ENCODE measurements around the gene PLBD1.

Gene PLBD1, protein sequence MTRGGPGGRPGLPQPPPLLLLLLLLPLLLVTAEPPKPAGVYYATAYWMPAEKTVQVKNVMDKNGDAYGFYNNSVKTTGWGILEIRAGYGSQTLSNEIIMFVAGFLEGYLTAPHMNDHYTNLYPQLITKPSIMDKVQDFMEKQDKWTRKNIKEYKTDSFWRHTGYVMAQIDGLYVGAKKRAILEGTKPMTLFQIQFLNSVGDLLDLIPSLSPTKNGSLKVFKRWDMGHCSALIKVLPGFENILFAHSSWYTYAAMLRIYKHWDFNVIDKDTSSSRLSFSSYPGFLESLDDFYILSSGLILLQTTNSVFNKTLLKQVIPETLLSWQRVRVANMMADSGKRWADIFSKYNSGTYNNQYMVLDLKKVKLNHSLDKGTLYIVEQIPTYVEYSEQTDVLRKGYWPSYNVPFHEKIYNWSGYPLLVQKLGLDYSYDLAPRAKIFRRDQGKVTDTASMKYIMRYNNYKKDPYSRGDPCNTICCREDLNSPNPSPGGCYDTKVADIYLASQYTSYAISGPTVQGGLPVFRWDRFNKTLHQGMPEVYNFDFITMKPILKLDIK

DNA sequence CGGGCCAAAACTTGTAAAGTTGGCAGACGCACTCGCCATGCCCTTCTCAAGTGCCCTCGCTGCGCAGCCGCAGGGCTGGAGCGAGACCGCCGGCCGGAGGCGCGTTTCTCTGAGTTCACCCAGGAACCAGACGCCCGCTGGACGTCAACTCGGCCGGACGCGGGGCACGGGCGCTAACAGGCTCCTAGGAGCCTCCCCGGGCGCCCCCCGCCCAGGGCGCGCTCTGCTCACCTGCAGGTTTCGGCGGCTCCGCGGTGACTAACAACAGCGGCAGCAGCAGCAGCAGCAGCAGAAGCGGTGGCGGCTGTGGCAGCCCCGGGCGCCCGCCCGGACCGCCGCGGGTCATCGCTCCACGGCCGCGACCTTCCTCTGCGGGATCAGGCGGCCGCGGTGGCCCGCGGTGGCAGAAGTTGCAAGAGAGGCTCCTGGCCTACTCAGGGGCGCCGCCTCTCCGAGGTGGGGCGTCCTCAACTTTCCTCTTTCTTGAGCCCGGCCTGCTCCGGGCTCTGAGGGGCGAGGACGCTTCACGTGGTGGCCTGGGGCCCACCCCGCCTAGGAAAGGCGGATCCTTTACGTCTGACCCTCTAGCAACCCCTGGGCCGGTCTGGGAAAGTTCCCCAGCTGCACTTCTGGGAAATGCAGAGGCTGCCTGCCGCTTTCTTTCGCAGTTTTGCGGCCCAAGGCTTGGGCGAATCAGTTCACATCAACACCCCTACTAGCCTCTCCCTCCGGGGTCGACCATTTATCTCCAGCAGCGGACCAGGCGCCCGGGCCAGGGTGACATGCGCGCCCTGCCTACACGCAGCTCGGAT lies at the start of gene PLBD1:
PLBD1 (minus strand) TSS at position 533 of the 812 bp plus-strand sequence; CDS start at position 346, 187 bp downstream.
- no peak for DNase-seq

DNA sequence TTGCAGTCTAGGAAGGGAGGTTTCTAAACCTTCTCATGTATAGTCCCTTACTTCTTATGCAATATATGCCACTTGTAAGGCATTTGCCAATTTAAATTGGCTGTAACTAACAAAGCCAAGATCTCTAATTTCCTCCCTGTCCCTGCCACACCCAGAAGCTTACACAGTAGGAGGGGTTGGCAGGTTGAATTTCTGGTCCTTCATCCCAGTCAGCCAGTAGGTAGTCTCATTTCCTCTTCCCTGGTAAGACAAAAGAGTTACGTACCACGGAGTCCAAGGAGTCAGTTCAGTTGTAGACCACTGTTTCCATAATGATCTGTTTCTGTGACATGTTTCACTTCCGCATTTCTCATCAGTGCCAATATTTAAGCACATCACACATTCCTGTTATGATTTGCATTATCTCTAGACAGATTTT lies 47.0 kb upstream of the PLBD1 start:
- no peak for DNase-seq

DNA sequence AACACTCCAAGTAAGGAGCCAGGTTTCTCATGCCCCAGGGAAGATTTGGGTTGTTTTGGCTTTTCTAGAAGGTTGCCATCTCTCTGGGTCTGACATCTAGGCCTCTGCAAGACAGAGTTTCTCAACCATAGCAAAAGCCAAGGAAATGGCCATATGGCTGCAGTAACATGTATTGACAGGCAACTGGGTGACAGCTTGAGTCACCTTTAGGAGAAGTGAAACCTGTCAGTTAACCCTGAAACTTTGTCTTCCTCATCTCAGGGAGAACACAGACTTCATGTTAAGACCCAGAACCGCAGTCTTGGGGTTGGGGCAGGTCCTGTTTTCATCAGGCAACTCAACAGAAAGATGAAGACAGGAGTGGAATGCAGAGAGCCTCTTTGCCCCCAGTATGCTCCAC lies 46.0 kb upstream of the PLBD1 start:
- no peak for DNase-seq

DNA sequence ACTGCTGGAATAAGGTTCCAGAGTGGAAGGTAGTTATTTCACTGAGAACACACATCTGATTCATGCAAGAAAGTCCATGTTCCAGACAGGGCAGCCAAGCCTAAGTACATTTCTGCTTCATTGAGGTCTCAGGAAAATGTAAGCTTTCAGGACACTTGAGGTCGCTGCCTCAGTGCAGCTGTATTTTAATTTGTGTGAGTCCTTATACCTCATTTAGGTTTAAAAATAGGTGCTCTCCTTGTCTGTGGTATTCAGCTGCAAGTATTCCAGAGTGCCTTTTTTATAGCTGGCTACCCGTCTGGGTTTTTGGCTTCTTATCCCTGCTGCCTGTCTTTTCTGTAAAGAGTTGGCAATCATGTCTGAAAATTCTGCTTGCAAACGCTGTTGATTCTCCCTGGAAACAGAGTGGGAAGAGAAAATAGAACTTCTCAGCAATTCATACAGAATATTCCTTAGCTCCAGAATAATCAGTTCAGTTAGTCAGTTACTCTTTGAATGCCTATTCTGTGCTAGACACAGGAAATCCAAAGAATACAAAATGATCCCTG lies 45.3 kb upstream of the PLBD1 start:
- no peak for DNase-seq

DNA sequence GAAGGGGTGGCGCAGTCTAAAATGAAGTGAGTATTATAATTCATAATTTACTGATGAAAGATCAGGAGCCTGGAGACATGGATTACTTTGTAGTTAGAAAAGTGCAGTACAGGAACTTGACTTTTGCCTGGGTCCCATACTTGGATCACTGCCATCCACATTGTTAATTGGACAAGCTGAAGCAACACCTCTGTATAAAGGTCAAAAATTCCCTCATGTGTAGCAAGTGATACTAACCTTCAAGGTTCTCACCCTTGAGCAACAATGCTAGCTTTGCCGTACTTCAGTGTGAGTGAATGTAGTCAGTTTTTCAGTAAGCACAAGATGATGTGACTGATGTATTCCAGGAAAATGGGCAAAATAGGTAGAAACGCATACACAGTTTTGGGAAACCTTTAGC lies 44.6 kb upstream of the PLBD1 start:
- no peak for DNase-seq

DNA sequence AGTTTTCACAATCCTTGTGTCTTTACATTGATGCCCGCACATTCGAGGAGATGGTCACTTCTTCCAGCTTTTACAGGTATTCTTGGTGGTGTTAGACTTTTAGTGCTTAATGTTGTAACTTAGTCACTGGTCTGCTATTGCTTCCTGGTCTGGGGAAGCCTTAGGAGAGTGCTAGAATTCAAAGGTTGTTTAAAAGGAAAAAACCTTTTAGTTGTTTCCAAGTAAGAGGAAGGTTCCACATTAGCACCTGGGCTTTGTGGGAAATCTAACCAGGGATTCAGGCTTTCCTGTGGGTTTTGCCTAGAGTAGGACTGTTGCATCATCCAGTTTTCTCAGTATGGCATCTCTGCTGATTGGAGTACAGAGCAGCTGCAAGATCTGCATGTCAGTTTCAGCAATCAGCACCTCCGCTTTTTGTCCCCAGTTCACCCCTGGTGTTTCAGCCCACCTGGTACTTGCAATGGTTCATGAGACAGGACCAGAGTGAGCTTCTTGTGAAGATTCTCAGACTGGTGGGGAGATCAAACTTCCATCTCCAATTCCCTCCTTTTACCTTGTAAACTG lies 44.0 kb upstream of the PLBD1 start:
- no peak for DNase-seq

DNA sequence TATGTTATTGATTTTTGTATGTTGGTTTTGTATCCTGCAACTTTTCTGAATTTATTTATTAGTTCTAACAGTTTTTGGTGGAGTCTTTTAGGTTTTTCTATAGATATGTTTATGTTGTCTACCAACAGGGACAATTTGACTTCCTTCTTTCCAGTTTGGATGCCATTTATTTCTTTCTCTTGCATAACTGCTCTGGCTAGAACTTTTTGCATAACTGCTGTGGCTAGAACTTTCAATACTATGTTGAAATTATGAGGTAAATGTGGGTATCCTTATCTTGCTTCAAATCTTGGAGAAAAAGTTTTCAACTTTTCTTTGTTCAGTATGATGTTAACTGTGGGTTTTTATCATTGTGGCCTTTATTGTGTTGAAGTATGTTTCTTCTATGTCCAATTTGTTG lies 39.9 kb upstream of the PLBD1 start:
- DNase-seq = no peak

DNA sequence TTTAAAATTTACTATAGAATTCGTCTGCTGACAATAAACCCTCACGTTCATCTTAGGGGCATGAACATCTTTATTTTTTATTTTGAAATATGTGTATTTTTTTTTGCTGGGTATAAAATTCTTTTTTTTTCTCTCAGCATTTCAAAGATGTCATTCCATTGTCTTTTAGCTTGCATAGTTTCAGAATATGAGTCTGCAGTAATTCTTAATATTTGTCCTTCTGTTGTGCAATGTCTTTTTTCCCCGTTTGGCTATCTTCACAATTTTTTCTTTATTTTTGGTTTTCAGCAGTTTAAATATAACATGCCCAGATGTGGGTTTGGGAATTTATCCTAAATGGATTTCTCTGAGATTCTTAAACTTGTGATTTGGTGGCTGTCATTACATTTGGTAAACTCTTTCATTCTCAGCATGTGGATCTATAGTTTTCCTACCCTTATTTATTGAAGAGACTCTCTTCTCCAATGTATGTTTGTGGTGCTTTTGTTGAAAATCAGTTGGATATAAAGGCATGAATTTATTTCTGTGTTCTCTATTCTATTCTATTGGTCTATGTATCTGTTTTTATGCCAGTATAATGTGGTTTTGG lies 37.8 kb upstream of the PLBD1 start:
- no peak for DNase-seq

DNA sequence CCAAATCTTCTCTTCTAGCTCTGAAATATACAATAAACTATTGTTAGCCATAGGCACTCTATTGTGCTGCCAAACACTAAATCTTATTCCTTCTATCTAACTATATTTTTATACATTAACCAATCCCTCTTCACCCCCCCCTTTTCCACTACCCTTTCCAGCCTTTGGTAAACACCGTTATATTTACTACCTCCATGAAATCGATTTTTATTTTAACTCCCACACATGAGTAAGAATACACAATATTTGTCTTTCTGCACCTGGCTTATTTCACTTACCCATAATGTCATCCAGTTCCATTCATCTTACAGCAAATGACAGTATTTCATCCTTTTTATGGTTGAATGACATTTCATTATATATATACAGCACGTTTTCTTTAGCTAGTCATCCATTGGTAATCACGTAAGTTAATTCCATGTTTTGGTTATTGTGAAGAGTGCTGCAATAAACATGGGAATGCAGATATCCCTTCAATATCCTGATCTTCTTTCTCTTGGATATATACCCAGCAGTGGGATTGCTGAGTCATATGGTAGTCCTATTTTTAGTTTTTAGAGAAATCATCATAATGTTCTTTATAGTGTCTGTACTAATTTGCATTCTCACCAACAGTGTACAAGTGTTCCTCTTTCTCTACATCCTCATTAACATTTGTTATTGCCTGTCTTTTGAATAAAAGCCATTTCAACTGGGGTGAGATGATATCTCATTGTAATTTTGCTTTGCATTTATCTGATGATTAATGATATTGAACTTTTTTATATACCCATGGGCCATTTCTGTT lies 34.2 kb upstream of the PLBD1 start:
- DNase-seq = no peak

DNA sequence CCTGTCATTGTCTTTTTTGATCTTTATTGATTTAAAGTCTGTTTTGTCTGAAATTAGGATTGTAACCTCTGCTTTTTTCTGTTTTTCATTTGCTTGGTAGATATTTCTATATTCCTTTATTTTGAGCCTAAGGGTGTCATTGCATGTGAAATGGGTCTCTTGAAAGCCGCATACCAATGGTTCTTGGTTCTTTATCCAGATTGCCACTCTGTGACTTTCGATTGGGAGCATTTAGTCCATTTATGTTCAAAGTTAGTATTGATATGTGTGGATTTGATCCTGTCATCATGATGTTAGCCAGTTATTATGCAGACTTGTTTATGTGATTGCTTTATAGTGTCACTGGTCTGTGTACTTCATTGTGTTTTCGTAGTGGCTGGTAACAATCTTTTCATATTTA lies 29.8 kb upstream of the PLBD1 start:
- no peak for DNase-seq

DNA sequence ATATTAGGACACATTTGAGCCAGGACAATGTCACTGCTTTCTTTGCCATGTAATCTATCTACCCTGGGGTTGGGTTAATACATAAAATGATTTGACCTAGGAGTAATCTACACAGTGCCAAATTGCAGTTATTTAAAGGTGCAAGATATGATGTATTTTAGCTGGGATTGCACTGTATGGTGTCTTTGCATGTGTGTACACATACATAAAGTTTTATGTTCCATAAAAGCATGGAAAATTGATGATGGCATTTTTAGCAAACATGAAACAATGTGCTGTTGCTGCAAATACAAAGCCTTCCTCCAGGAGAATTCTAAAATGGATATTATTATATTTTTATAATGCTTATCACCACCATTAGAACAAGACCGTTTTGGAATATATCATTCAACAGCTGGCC lies 24.0 kb upstream of the PLBD1 start:
- DNase-seq = no peak

DNA sequence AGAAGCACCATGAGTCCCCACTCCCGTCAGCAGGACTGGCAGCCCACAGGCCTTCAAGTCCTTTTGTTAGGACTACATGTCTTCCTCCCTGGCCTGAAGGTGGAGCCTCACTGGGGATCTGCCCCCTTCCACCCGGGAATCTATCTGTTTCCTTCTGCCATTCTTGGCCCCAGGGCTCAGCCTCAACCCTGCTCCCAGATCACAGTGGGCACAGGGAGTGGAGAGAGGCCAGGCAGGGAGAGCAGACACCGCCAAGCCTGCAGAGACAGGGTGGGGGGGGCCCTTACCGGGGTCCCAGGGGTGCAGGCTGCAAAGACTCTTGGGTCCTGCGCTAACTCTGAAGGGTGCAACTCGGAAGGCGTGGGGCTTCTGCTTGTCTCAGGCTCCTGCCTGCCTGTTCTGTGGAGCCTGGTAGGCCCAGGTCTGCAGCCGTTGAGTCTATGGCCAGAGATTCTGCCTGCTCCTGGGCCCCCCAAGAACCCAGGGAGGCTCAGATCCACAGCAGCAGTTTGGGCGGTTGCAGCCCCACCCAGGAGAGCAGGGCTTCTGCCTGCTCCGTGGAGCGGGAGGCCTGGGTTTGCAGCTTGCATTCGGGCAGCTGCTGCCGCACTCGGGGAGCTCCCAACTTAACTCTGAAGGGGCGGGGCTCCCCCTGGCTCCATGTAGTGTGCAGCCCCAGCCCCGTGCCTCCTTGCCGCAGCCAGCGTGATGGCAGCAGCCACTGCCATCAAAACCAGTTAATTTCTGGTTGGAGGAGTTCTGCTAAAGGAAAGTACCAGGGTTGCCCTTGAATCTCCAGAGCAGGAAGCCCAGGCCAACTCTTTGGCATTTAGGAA lies 21.7 kb upstream of the PLBD1 start:
- DNase-seq = no peak

DNA sequence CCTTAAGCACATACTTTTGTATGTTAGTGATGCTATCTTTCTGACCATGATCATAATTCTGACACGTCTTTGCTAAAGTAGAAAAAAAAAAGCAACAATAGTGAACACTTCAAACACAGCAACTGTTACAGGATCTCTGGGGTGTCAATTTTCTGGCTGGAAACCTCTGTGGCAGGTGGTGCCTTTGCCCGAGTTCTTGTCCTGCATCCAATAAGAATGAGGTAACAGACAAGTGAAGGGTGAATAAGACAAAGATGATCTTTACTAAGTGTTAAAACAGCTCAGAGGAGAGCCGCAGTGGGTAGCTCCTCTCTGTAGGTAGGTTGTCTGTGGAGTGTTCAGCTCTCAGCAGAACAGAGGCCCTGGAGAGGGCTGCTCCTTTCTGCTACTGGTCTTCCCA lies 20.9 kb upstream of the PLBD1 start:
- DNase-seq = no peak

DNA sequence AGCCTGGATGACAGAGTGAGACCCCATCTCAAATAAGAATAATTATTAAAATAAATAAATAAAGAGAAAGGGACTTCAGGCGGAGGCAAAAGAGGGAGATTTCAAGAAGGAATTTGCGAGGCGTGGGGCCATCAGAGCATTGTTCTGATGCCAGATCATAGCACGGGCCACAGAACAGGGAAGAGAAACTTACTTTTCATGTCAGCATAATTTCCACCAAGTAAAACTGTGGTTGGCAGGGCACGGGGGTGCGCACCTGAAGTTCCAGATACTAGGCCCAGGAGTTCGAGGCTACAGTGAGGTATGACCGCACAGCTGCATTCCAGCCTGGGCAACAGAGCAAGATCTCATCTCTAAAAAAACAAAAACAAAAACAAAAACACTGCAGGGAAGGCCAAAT lies 11.0 kb upstream of the PLBD1 start:
- no peak for DNase-seq

DNA sequence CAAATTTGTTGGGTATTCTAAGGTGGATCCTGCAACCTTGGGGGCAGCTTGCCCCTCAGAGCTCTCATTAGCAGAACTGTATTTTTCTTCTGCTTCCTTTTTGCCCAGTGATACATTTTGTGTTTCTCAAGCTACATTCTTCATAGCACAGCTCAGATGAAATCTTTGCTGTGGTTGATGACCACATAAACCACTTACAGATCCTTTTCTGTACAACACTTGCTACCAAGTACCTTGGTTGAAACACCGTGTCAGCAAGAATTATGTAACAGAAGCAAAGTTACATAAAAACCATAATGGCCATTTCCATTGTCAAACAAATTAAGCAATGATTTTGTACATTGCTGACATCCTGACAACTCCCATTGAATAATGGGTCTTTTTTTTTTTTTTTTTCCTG lies 9.7 kb upstream of the PLBD1 start:
- no peak for DNase-seq

DNA sequence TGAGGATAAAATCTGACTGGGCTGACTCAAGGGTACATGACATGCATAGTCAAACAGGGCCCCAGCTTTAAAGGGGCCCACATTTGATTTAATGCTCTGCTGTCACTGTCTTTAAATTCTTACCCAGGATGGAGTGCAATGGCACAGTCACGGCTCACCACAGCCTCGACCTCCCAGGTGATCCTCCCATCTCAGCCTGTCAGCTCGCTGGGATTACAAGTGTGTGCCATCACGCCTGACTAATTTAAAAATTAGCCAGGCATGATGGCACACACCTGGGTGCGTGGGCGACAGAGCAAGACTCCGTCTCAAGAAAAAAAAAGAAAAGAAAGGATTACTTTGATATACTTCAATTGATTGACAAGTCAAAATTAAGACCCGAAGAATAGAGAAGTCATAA lies 9.2 kb upstream of the PLBD1 start:
- DNase-seq = no peak

DNA sequence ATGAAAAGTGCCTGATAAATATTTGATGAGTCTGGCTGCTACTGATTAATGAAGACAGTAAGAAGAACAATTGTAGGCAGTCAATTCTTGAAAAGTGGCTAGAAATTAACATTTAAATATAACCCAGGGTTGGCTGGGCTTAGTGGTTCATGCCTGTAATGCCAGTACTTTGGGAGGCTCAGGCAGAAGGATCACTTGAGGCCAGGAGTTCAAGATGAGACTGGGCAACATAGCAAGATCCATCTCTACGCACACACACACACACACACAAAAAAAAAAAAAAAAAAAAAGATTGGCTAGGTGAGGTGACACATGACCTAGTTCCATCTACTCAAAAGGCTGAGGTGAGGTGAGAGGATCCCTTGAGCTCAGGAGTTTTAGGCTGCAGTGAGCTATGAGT lies 7.9 kb upstream of the PLBD1 start:
- DNase-seq = no peak

DNA sequence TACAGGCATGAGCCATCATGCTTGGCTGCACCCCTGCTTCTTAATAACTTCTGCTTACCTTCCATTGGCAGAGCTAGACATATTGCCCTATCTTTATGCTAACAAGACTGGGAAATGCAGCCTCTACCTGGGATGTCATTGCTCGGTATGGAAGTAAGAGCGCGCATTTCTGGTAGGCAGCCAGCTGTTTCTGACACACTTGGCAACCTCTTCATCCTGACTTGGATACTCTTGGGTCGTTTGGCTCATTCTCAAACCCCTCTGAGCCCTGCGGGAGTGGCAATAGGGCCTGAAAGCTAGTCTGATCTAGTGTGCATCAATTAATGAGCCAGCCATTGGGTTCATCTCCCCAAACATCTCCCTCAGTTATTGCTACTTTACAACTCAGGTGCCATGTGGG lies 5.4 kb upstream of the PLBD1 start:
- no peak for DNase-seq

DNA sequence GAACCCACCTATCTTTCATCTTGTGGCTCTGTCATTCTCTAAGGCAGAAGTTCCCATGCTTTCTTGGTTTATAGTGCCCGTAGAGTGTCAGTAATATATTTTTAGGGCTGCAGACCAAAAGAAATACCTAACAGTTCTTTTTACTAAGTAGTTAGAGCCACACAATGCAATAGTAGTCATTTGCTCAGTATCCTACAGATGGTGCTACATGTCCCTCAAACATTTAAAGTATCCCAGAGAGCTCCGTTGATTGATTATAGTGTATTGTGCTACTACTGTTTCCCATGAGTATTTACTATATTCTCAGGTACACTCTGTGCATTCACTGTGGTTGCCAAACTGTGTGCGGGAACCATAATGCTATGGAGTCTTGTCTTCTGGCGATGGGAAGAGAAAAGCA lies 4.7 kb upstream of the PLBD1 start:
- DNase-seq = no peak

DNA sequence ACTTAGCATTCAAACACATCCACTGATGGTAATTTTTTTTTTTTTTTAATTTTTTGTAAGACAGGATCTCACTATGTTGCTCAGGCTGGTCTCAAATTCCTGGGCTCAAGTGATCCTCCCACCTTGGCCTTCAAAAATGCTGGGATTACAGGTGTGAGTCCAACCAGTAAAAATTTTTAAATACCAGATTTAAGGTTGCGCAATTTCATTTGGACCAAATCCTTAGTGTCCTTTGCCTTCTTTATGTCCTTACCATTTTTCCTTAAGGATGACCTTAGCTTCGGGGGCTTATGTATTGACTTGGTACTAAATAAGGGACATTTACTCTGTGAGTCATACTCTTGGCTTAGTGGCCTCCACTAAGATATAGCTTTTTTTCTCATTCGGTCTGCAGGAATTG lies 4.1 kb upstream of the PLBD1 start:
- no peak for DNase-seq

DNA sequence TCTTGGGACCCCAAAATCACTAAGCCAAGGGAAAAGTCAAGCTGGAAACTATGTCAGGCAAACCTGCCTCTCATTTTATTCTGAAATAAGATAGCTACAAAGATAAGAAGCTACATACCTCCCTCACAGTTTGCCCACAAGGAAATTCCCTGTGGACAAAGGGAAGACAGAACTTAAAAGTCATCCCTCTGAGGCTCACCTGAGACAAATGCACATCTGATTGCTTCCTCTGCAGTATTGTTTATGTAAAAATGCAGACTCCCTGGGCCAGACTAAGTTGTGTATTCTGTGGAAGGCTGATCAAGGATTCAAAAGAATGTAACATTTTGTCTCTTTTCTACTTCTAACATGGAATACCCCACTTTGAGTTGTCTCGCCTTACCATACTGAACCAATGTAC lies 2.5 kb upstream of the PLBD1 start:
- no peak for DNase-seq

Measured in CD4-positive, alpha-beta T cell treated with Interleukin-6 for 4 hours (primary cell).